ENCODE measurements around the gene USHBP1. TPM values are rescaled to one million over a fixed set of nuclear protein-coding genes. Genes with fewer than 3 reads are reported as not detected.
A peak's percentile ranks its signal among the peaks of the same experiment; 100 is the strongest.

The USHBP1 gene, protein sequence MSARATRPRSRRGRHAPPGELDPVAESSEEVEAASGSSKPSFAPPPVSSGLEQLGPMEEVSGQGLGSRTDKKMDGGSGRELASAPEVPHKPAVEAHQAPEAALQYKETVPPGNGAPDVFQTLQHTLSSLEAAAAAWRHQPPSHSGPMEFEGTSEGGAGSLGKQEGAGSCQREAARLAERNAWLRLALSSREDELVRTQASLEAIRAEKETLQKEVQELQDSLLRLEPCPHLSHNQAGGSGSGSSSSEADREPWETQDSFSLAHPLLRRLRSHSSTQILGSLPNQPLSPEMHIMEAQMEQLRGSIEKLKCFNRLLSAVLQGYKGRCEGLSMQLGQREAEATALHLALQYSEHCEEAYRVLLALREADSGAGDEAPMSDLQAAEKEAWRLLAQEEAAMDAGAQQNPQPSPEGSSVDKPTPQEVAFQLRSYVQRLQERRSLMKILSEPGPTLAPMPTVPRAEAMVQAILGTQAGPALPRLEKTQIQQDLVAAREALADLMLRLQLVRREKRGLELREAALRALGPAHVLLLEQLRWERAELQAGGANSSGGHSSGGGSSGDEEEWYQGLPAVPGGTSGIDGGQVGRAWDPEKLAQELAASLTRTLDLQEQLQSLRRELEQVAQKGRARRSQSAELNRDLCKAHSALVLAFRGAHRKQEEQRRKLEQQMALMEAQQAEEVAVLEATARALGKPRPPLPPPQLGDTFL
- total RNA-seq (10 to 100 TPM; 11.8 to 12.3 TPM), polyA plus RNA-seq (10 to 100 TPM in 1 of 2 donors, 1 to 10 TPM in 1; 6.2 to 11.4 TPM)
- long read RNA-seq, donor 1, partial matches to known transcripts, result 187 of 226 reads
- long read RNA-seq, donor 1, other reads (novel, unspliced or antisense), result 38 of 226 reads
- long read RNA-seq, donor 2, partial matches to known transcripts, result 77 of 90 reads
- long read RNA-seq, donor 2, other reads (novel, unspliced or antisense), result 12 of 90 reads
- long read RNA-seq, donor 3, partial matches to known transcripts, result 40 of 42 reads
- long read RNA-seq, donor 3, other reads (novel, unspliced or antisense), result 0 of 42 reads
- long read RNA-seq, donor 4, partial matches to known transcripts, result 25 of 36 reads
- long read RNA-seq, donor 4, other reads (novel, unspliced or antisense), result 10 of 36 reads
- long read RNA-seq, donor 5, partial matches to known transcripts, result 0 of 3 reads
- long read RNA-seq, donor 5, other reads (novel, unspliced or antisense), result 0 of 3 reads

DNA sequence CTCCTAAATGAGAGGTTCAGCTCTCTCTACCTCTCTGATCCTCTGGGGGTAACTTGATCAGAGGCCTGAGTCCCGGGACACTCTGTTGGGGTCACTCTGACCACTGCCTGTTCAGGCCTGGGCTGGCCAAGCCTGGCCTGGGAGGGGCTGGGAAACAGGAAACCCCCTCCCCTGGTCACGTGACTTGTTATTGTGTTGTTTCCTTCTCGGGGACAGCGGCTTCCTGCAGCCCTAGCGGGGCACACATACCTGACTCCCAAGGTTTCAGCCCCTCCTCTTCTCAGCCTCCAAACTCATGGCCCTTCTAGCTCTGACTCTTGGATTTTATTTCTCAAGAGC, at the start of gene USHBP1:
Gene USHBP1 (minus strand): TSS at position 105 of the 339 bp plus-strand sequence. CDS start 446 bp downstream, outside the sequence.
- H3K4me3 ChIP-seq, result peak within 1 kb of the TSS; percentile 39
- H3K9me3 ChIP-seq (ENCODE audit: control insufficient read depth in 4 of 4, insufficient read depth in 3 of 4, low read length in 3 of 4), result no peaks in the 10 kb centered on the region
- no peaks in the 10 kb centered on the region for H3K27me3 ChIP-seq (ENCODE audit: control insufficient read depth in 3 of 3, insufficient read depth in 3 of 3, low read length in 2 of 3)
- 28 to 33% methylated on average over 5 of the region's 5 CpGs for WGBS, 2 donors
- H3K9ac ChIP-seq (ENCODE audit: insufficient read depth in 1 of 2, low read length in 2 of 2), result no peak within 1 kb of the TSS
- TF ChIP-seq, protein P1, sequence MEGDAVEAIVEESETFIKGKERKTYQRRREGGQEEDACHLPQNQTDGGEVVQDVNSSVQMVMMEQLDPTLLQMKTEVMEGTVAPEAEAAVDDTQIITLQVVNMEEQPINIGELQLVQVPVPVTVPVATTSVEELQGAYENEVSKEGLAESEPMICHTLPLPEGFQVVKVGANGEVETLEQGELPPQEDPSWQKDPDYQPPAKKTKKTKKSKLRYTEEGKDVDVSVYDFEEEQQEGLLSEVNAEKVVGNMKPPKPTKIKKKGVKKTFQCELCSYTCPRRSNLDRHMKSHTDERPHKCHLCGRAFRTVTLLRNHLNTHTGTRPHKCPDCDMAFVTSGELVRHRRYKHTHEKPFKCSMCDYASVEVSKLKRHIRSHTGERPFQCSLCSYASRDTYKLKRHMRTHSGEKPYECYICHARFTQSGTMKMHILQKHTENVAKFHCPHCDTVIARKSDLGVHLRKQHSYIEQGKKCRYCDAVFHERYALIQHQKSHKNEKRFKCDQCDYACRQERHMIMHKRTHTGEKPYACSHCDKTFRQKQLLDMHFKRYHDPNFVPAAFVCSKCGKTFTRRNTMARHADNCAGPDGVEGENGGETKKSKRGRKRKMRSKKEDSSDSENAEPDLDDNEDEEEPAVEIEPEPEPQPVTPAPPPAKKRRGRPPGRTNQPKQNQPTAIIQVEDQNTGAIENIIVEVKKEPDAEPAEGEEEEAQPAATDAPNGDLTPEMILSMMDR (IDR thresholded peaks at IDR 0.05; ENCODE audit: control extremely low read depth, extremely low read depth), result no peak
- peaks cover 0 to 6% (median 0%) of the 10 kb centered on the region in 5 donors for H3K4me1 ChIP-seq (ENCODE audit: control insufficient read depth in 5 of 5, insufficient read depth in 5 of 5, low read length in 5 of 5)
- ATAC-seq (ENCODE audit: insufficient read depth, low FRiP score) (no peak), DNase-seq (peak in 2 of 3 donors; percentile 33 to 59)
- peak within 1 kb of the TSS; percentile 51 to 81 for H3K27ac ChIP-seq (ENCODE audit: low read depth in 1 of 2, low read length in 1 of 2)
- peaks cover 0 to 7% (median 1%) of the 10 kb centered on the region in 4 donors for H3K36me3 ChIP-seq (ENCODE audit: control insufficient read depth in 4 of 4, insufficient read depth in 4 of 4, low read length in 4 of 4)

DNA sequence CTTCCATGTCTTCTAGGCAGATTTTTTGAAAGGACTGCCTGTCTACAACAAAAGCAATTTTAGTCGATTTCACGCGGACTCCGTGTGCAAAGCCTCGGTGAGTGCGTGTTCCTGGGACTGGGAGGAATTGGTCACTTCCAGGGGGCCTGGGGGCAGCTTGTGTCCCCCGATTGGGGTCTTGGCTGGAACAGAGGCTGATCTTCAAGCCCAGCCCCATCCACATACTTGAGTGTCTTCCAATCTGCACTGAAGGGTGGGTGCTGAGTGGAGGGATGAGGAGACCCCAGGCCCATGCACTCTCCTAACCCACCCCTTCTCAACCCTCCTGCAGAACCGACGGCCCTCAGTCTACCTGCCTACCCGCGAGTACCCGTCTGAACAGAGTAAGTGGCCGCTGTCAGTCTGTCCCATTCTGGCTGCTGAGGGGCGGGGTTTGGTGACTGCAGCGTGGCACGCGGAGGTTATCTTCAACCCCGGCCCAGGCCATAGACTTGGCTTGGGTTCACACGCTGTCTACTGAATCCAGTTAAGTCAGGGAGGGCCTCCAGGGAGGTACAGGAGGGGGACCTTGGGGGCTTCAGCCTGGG, 49.6 kb upstream of the USHBP1 start:
- WGBS, 2 donors, result 94 to 97% methylated on average over 19 of the region's 19 CpGs
- no peaks in the 10 kb centered on the region for H3K9me3 ChIP-seq (ENCODE audit: control insufficient read depth in 4 of 4, insufficient read depth in 3 of 4, low read length in 3 of 4)
- TF ChIP-seq, protein P1 (IDR thresholded peaks at IDR 0.05; ENCODE audit: control extremely low read depth, extremely low read depth), result no peak
- no peak for DNase-seq
- no peak for ATAC-seq (ENCODE audit: insufficient read depth, low FRiP score)
- H3K27ac ChIP-seq (ENCODE audit: low read depth in 1 of 2, low read length in 1 of 2), result no peak overlapping the region
- no peaks in the 10 kb centered on the region for H3K27me3 ChIP-seq (ENCODE audit: control insufficient read depth in 3 of 3, insufficient read depth in 3 of 3, low read length in 2 of 3)
- peaks cover 11 to 37% (median 12%) of the 10 kb centered on the region in 4 donors for H3K36me3 ChIP-seq (ENCODE audit: control insufficient read depth in 4 of 4, insufficient read depth in 4 of 4, low read length in 4 of 4)
- peaks cover 0 to 8% (median 6%) of the 10 kb centered on the region in 5 donors for H3K4me1 ChIP-seq (ENCODE audit: control insufficient read depth in 5 of 5, insufficient read depth in 5 of 5, low read length in 5 of 5)
- no peak overlapping the region for H3K9ac ChIP-seq (ENCODE audit: insufficient read depth in 1 of 2, low read length in 2 of 2)
- no peak overlapping the region for H3K4me3 ChIP-seq

DNA sequence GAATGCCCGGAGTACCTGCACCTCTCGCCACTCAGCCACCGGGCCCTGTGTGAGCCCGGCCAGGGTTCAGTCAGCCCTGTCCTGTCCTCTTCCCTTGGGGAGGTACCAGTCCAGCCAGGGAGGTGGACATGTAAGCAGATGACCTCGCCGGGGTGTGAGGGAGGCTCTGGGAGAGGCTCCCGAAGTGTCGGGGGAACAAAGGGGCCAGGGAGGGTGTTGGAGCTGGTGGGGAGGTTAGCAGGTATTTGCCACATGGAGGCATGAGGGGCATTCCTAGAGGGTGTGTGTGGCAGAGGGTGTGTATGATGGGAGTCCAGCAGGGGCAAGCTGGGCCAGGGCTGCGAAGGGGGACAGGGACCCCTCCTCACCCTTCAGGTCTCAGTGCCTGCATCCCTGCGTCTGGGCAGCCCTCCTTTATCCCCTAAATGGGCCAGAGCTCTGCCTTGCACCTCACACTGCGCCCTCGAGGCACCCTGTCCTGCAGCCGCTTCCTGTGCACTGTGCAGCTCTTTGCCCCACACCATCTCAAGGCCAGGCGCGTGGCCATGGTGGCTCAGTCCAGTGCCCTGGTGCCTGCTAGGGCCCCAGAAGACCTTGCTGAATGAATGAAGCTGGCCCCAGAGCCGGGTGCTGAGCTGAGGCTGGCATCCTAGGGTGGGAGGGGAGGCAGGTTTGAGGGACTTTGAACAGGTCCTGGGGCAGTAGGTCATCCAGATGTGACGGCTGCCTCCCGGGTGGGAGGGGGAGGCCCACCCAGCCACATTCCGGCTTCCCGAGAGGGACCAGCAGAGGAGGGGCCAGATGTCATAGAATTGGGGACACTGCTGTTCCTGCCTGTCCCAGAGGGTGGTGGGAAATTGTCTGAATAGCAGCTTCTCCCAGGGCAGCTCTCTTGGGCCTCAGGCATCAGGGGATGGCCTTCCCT, 47.9 kb upstream of the USHBP1 start:
- H3K36me3 ChIP-seq (ENCODE audit: control insufficient read depth in 4 of 4, insufficient read depth in 4 of 4, low read length in 4 of 4), result peaks cover 11 to 31% (median 12%) of the 10 kb centered on the region in 4 donors
- H3K9me3 ChIP-seq (ENCODE audit: control insufficient read depth in 4 of 4, insufficient read depth in 3 of 4, low read length in 3 of 4), result no peaks in the 10 kb centered on the region
- no peaks in the 10 kb centered on the region for H3K27me3 ChIP-seq (ENCODE audit: control insufficient read depth in 3 of 3, insufficient read depth in 3 of 3, low read length in 2 of 3)
- no peak for DNase-seq
- H3K9ac ChIP-seq (ENCODE audit: insufficient read depth in 1 of 2, low read length in 2 of 2), result no peak overlapping the region
- WGBS, 2 donors, result 79 to 94% methylated on average over 20 of the region's 20 CpGs
- no peak overlapping the region for H3K4me3 ChIP-seq
- TF ChIP-seq, protein P1 (IDR thresholded peaks at IDR 0.05; ENCODE audit: control extremely low read depth, extremely low read depth), result no peak
- peak overlapping the region in 1 of 2 donors; percentile 6 for H3K27ac ChIP-seq (ENCODE audit: low read depth in 1 of 2, low read length in 1 of 2)
- ATAC-seq (ENCODE audit: insufficient read depth, low FRiP score), result no peak
- peaks cover 0 to 8% (median 6%) of the 10 kb centered on the region in 5 donors for H3K4me1 ChIP-seq (ENCODE audit: control insufficient read depth in 5 of 5, insufficient read depth in 5 of 5, low read length in 5 of 5)

All from lung (tissue), 16 donors.